GM21529 (cell line): Measurements from ENCODE around the gene VAMP3.

Experiments used
- ATAC-seq: cut with Tn5 transposase; IDR thresholded peaks from one replicate; pipeline ENCODE4 v1.9.1; 2021; ENCODE audit not compliant: unreplicated experiment

Gene VAMP3

GRCh38 chr1:7770997-7771822, at the start of gene VAMP3:
Gene VAMP3, plus strand, starts transcription at chr1:7771296. Its CDS starts 88 bp downstream, at chr1:7771384.
- ATAC-seq = peak; percentile 76

GRCh38 chr1:7721940-7722669, 49.0 kb upstream of the VAMP3 start:
- ATAC-seq = no peak

GRCh38 chr1:7722670-7723012, 48.5 kb upstream of the VAMP3 start:
- no peak for ATAC-seq

- ATAC-seq = no peak
Observed at GRCh38 chr1:7726623-7727022, 44.5 kb upstream of the VAMP3 start.

GRCh38 chr1:7727809-7728471, 43.2 kb upstream of the VAMP3 start:
- ATAC-seq = no peak

- ATAC-seq = no peak
Observed at GRCh38 chr1:7729761-7730160, 41.3 kb upstream of the VAMP3 start.

- no peak for ATAC-seq
Observed at GRCh38 chr1:7732331-7732730, 38.8 kb upstream of the VAMP3 start.

- ATAC-seq = no peak
Observed at GRCh38 chr1:7733276-7733675, 37.8 kb upstream of the VAMP3 start.

- ATAC-seq = no peak
Observed at GRCh38 chr1:7738044-7738443, 33.1 kb upstream of the VAMP3 start.

GRCh38 chr1:7743346-7743745, 27.8 kb upstream of the VAMP3 start:
- no peak for ATAC-seq

- ATAC-seq = no peak
Observed at GRCh38 chr1:7744882-7745281, 26.2 kb upstream of the VAMP3 start.

GRCh38 chr1:7745783-7746182, 25.3 kb upstream of the VAMP3 start:
- no peak for ATAC-seq

GRCh38 chr1:7747605-7748004, 23.5 kb upstream of the VAMP3 start:
- no peak for ATAC-seq

GRCh38 chr1:7749126-7749525, 22.0 kb upstream of the VAMP3 start:
- no peak for ATAC-seq

- ATAC-seq = no peak
Observed at GRCh38 chr1:7751174-7751573, 19.9 kb upstream of the VAMP3 start.

- no peak for ATAC-seq
Observed at GRCh38 chr1:7752512-7753417, 18.3 kb upstream of the VAMP3 start.

- ATAC-seq = no peak
Observed at GRCh38 chr1:7753641-7754040, 17.5 kb upstream of the VAMP3 start.

- ATAC-seq = no peak
Observed at GRCh38 chr1:7754234-7754633, 16.9 kb upstream of the VAMP3 start.

- no peak for ATAC-seq
Observed at GRCh38 chr1:7755448-7755847, 15.6 kb upstream of the VAMP3 start.

- ATAC-seq = no peak
Observed at GRCh38 chr1:7760245-7760644, 10.9 kb upstream of the VAMP3 start.

- no peak for ATAC-seq
Observed at GRCh38 chr1:7761103-7761502, 10.0 kb upstream of the VAMP3 start.
